ENCODE measurements around the gene HDGFL2. TPM values are rescaled to one million over a fixed set of nuclear protein-coding genes. Genes with fewer than 3 reads are reported as not detected.

The HDGFL2 gene
- total RNA-seq, 1 experiment from 2014 or later = 108 TPM

DNA sequence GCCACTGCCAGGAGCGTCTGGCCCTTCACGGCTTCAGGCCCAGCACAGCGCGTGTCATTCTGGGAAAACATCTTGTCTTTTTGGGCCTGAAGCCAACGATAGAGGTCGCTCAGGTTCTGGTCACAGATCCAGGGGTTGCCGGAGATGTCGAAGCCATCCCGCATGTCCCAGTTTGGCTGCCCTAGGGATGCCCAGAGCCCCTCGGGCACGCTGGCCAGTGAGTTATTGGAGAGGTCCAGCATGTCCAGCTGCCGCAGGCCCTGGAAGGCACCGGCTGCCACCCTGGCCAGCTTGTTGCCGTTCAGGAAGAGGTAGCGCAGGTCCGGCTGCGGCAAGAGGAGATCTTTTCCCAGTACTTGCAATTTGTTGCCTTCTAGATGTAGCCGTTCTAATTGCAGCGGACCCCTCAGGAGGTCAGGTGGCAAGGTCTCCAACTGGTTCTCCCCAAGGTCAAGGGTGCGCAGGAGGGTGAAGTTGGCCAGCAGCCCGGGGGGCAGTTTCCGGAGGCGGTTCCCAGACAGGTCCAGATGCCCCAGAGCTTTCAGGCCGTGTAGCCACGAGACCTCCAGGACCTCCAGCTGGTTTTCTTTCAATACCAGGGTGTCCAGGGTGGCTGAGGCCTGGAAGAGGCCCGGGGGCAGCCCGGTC is 66.0 kb downstream of the HDGFL2 start:
- no peak overlapping the region for H3K27ac ChIP-seq (ENCODE audit: insufficient read length, low read depth, low read length)
- no peak overlapping the region for H3T11ph ChIP-seq (ENCODE audit: low read length)
- no peak overlapping the region for H2AFZ ChIP-seq (ENCODE audit: low read length)
- no peak overlapping the region for H2BK20ac ChIP-seq (ENCODE audit: low read depth, low read length, poor library complexity, severe bottlenecking)
- no peaks in the 10 kb centered on the region for H3K9me3 ChIP-seq (ENCODE audit: control insufficient read depth, low read depth, low read length)
- no peak overlapping the region for H3K9ac ChIP-seq (ENCODE audit: extremely low read depth, insufficient read length, low read length)
- no peak overlapping the region for H3K56ac ChIP-seq (ENCODE audit: insufficient read length, low read depth, low read length)
- no peak overlapping the region; the same call in 1 of the 2 replicates for H3K14ac ChIP-seq (ENCODE audit: insufficient read depth, low read length)
- no peaks in the 10 kb centered on the region for H3K36me3 Mint-ChIP-seq (ENCODE audit: insufficient read depth in 1 of 3, low read depth in 3 of 3)
- no peak overlapping the region for H3K4ac ChIP-seq (ENCODE audit: low read depth, low read length)
- peaks cover 47% of the 10 kb centered on the region for H3K27me3 Mint-ChIP-seq (ENCODE audit: low read depth)
- peaks cover 0 to 4% of the 10 kb centered on the region in 2 experiments; a peak in 2 of 5 replicates for H3K9me3 Mint-ChIP-seq
- H2BK120ac ChIP-seq (ENCODE audit: low read depth, low read length, poor library complexity, severe bottlenecking) = no peak overlapping the region
- no peak overlapping the region for H2BK5ac ChIP-seq (ENCODE audit: insufficient read length, low read length)
- H3K4me2 ChIP-seq (ENCODE audit: insufficient read depth, insufficient read length, low read length) = no peak overlapping the region
- H2BK15ac ChIP-seq (ENCODE audit: low read depth, low read length) = no peak overlapping the region
- no peak overlapping the region for H4K5ac ChIP-seq (ENCODE audit: insufficient read length, low read depth, low read length)
- H3K79me2 ChIP-seq (ENCODE audit: insufficient read depth, low read length) = no peaks in the 10 kb centered on the region
- H3K27me3 ChIP-seq (ENCODE audit: insufficient read depth, low read length) = no peaks in the 10 kb centered on the region; the same call in 1 of the 2 replicates
- no peak overlapping the region for H3K27ac Mint-ChIP-seq
- H2BK12ac ChIP-seq (ENCODE audit: insufficient read length, low read depth, low read length) = no peak overlapping the region
- no peaks in the 10 kb centered on the region for H3K79me1 ChIP-seq (ENCODE audit: insufficient read depth, low read depth, low read length, poor library complexity, severe bottlenecking)
- peaks cover 3% of the 10 kb centered on the region for H3K23me2 ChIP-seq (ENCODE audit: insufficient read length, low read depth, low read length, poor library complexity, severe bottlenecking)
- H3K4me1 Mint-ChIP-seq = peaks cover 6 to 15% of the 10 kb centered on the region in 2 experiments
- H2AK5ac ChIP-seq (ENCODE audit: insufficient read length, low read length) = no peak overlapping the region
- no CpG with 5 or more reads among the region's 27 CpGs for WGBS (ENCODE audit: extremely low coverage, insufficient read length, low lambda C conversion rate)
- H4K91ac ChIP-seq (ENCODE audit: insufficient read length, low read depth, low read length) = no peak overlapping the region
- TF ChIP-seq, protein P1, sequence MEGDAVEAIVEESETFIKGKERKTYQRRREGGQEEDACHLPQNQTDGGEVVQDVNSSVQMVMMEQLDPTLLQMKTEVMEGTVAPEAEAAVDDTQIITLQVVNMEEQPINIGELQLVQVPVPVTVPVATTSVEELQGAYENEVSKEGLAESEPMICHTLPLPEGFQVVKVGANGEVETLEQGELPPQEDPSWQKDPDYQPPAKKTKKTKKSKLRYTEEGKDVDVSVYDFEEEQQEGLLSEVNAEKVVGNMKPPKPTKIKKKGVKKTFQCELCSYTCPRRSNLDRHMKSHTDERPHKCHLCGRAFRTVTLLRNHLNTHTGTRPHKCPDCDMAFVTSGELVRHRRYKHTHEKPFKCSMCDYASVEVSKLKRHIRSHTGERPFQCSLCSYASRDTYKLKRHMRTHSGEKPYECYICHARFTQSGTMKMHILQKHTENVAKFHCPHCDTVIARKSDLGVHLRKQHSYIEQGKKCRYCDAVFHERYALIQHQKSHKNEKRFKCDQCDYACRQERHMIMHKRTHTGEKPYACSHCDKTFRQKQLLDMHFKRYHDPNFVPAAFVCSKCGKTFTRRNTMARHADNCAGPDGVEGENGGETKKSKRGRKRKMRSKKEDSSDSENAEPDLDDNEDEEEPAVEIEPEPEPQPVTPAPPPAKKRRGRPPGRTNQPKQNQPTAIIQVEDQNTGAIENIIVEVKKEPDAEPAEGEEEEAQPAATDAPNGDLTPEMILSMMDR (conservative IDR thresholded peaks at IDR 0.05) = peak; percentile 43
- no peak overlapping the region for H4K8ac ChIP-seq (replicated peaks; ENCODE audit: insufficient read length, low read depth, low read length)
- H4K20me1 ChIP-seq (ENCODE audit: control insufficient read depth, insufficient read depth, insufficient read length) = no peaks in the 10 kb centered on the region
- H3K23ac ChIP-seq (ENCODE audit: insufficient read length, low read depth, low read length) = no peak overlapping the region
- DNase-seq = peak; percentile 64
- H3K18ac ChIP-seq (ENCODE audit: insufficient read length, low read depth, low read length) = no peak overlapping the region
- H3K4me1 ChIP-seq (ENCODE audit: insufficient read depth, low read length) = no peaks in the 10 kb centered on the region
- no peak overlapping the region for H3K4me3 Mint-ChIP-seq

Data from H9 (cell line).